SK-N-SH treated with all-trans-retinoic acid at 6 μM for 48 hours (cell line): ENCODE results near the gene ACSM2A.
"Not testable (repeated sequence)": the region's sequence is repeated elsewhere in the genome, so short reads cannot be mapped to it uniquely, and the experiment has no call there.

Experiments
- ATAC-seq: fragments of 200-7000 bp; cut with Tn5 transposase; 3 replicates; pipeline ENCODE4 v1.9.1; 2020; ENCODE audit warnings: mild to moderate bottlenecking, moderate library complexity

Gene ACSM2A

DNA sequence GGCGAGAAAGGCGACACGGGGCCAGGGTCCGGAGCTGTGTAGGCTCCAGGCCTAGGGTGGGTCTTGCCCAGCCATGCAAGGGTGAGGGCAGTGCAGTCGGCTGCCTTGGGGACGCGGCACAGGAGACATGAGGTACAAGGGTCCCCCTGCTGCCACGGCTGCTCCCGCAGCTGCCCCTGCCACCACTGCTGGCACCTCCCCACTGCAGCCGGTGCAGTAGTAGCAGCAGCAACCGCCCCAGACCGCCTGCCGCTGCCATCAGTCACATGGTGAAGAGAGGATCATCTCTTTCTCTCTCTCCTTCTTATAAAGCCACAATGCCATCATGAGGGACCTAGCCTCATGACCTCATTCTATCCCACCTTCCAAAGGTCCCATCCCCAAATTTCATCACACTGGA is 80.5 kb downstream of the ACSM2A start:
- ATAC-seq: not testable (repeated sequence)

DNA sequence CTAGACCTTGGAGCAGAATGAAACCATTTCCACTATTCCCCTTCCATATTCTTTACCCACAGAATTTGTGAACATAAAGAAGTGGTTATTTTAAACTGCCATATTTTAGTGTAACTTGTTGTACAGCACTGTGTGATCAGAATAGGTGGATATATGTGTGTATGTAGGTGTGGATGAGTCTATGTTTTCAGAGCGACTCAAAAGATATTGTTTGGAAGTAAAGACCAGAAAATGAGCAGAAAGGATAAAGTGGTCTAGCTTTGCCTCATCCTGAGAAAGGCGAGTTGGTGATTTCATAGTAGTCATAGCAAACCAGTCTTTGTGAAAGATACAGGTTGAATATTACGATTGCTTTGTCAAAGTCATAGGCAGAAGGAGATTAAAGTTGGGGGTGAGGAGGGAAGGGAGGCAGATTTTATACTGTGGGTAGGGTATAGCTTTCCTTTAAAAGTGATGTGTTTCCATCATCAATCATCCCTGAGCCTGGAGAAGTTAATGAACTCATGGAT is 81.0 kb downstream of the ACSM2A start:
- not testable (repeated sequence) for ATAC-seq

DNA sequence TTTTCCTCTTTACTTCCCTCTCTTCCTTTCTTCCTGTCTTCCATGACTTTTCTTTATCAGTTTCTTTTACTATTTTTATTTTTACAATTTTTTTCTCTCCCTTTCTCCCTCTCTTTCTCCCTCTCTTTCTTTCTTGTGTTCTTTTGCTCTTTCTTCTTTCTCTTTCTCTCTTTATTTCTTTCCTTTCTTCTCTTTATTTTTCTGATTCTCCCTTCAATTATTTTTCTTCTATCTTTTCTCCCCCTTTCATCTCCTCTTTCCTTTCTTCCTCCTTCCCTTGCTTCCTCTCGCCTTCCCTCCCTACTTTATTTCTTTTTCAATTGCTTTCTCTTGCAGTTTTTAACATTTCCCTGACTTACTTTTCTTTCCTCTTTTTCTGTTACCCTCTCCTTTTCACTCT is 85.3 kb downstream of the ACSM2A start:
- ATAC-seq: not testable (repeated sequence)
